H9 (cell line): ENCODE data around the gene SLC1A1. TPM values are rescaled to one million over a fixed set of nuclear protein-coding genes. Genes with fewer than 3 reads are reported as not detected.

Experiments used
- DNase-seq: peaks from one replicate; pipeline ENCODE4 v3.0.0-alpha.2; 2017
- H2AFZ ChIP-seq: one replicate; pipeline ENCODE4 v1.6.1; 2013; ENCODE audit warnings: mild to moderate bottlenecking, low read length, control low read depth, moderate library complexity
- H2AK5ac ChIP-seq: 2 replicates; pipeline ENCODE4 v1.6.1; 2013; ENCODE audit warnings: low read length, control low read depth, mixed read lengths; ENCODE audit not compliant: insufficient read length
- H2BK120ac ChIP-seq: one replicate; pipeline ENCODE4 v1.6.1; 2013; ENCODE audit warnings: low read depth, mild to moderate bottlenecking, low read length, control low read depth, inconsistent platforms; ENCODE audit not compliant: poor library complexity, severe bottlenecking
- H2BK12ac ChIP-seq: 2 replicates; pipeline ENCODE4 v1.6.1; 2013; ENCODE audit warnings: low read length, control low read depth, mixed read lengths, low read depth; ENCODE audit not compliant: insufficient read length
- H2BK15ac ChIP-seq: 2 replicates; pipeline ENCODE4 v1.6.1; 2013; ENCODE audit warnings: low read depth, low read length, control low read depth
- H2BK20ac ChIP-seq: one replicate; pipeline ENCODE4 v1.6.1; 2013; ENCODE audit warnings: low read depth, mild to moderate bottlenecking, low read length, control low read depth, inconsistent platforms; ENCODE audit not compliant: poor library complexity, severe bottlenecking
- H2BK5ac ChIP-seq: 2 replicates; pipeline ENCODE4 v1.6.1; 2013; ENCODE audit warnings: low read length, control low read depth, mixed read lengths; ENCODE audit not compliant: insufficient read length
- H3K14ac ChIP-seq: 2 replicates; pipeline ENCODE4 v1.6.1; 2013; ENCODE audit warnings: low read length, control low read depth; ENCODE audit not compliant: insufficient read depth
- H3K18ac ChIP-seq: 2 replicates; pipeline ENCODE4 v1.6.1; 2013; ENCODE audit warnings: low read depth, mild to moderate bottlenecking, mixed read lengths, low read length, control low read depth; ENCODE audit not compliant: insufficient read length
- H3K23ac ChIP-seq: 2 replicates; pipeline ENCODE4 v1.6.1; 2013; ENCODE audit warnings: low read length, control low read depth, mixed read lengths, low read depth; ENCODE audit not compliant: insufficient read length
- H3K23me2 ChIP-seq: 2 replicates; pipeline ENCODE4 v1.6.1; 2013; ENCODE audit warnings: low read depth, mild to moderate bottlenecking, mixed read lengths, low read length, control low read depth; ENCODE audit not compliant: insufficient read length, poor library complexity, severe bottlenecking
- H3K27ac ChIP-seq: 2 replicates; pipeline ENCODE4 v1.5.1; 2013; ENCODE audit warnings: low read length, control low read depth, mixed read lengths, low read depth; ENCODE audit not compliant: insufficient read length
- H3K27me3 ChIP-seq: 2 replicates; pipeline ENCODE4 v1.6.1; 2013; ENCODE audit warnings: low read length, control low read depth, inconsistent platforms; ENCODE audit not compliant: insufficient read depth
- H3K4ac ChIP-seq: 2 replicates; pipeline ENCODE4 v1.6.1; 2013; ENCODE audit warnings: low read depth, mild to moderate bottlenecking, control low read depth, inconsistent platforms, low read length, moderate library complexity
- H3K4me1 ChIP-seq: 2 replicates; pipeline ENCODE4 v1.6.1; 2013; ENCODE audit warnings: low read length, control low read depth, inconsistent platforms; ENCODE audit not compliant: insufficient read depth
- H3K4me2 ChIP-seq: 2 replicates; pipeline ENCODE4 v1.6.1; 2013; ENCODE audit warnings: low read length, control low read depth, mixed read lengths; ENCODE audit not compliant: insufficient read length, insufficient read depth
- H3K56ac ChIP-seq: 2 replicates; pipeline ENCODE4 v1.6.1; 2013; ENCODE audit warnings: low read depth, mild to moderate bottlenecking, mixed read lengths, low read length, control low read depth; ENCODE audit not compliant: insufficient read length
- H3K79me1 ChIP-seq: 2 replicates; pipeline ENCODE4 v1.6.1; 2013; ENCODE audit warnings: low read depth, mild to moderate bottlenecking, moderate library complexity, low read length, control low read depth, inconsistent platforms; ENCODE audit not compliant: insufficient read depth, poor library complexity, severe bottlenecking
- H3K79me2 ChIP-seq: 2 replicates; pipeline ENCODE4 v1.6.1; 2013; ENCODE audit warnings: low read length, control low read depth, inconsistent platforms; ENCODE audit not compliant: insufficient read depth
- H3K9ac ChIP-seq: 2 replicates; pipeline ENCODE4 v1.6.1; 2013; ENCODE audit warnings: low read length, control low read depth, mixed read lengths; ENCODE audit not compliant: insufficient read length; ENCODE audit errors: extremely low read depth
- H3K9me3 ChIP-seq: one replicate; pipeline ENCODE4 v1.6.1; 2013; ENCODE audit warnings: low read depth, low read length, inconsistent platforms; ENCODE audit not compliant: control insufficient read depth
- H3T11ph ChIP-seq: one replicate; pipeline ENCODE4 v1.6.1; 2013; ENCODE audit warnings: mild to moderate bottlenecking, low read length, control low read depth, inconsistent platforms
- H4K20me1 ChIP-seq: one replicate; pipeline ENCODE4 v1.6.1; 2013; ENCODE audit not compliant: control insufficient read depth, insufficient read length, insufficient read depth
- H4K5ac ChIP-seq: 2 replicates; pipeline ENCODE4 v1.6.1; 2013; ENCODE audit warnings: low read depth, mild to moderate bottlenecking, mixed read lengths, low read length, control low read depth; ENCODE audit not compliant: insufficient read length
- H4K8ac ChIP-seq: replicated peaks from 2 replicates; pipeline ENCODE4 v1.6.1; 2013; ENCODE audit warnings: low read length, control low read depth, mixed read lengths, low read depth; ENCODE audit not compliant: insufficient read length
- H4K91ac ChIP-seq: 2 replicates; pipeline ENCODE4 v1.6.1; 2013; ENCODE audit warnings: low read depth, mild to moderate bottlenecking, moderate library complexity, mixed read lengths, low read length, control low read depth; ENCODE audit not compliant: insufficient read length
- H3K27ac Mint-ChIP-seq, 3 experiments: 2 replicates in 2 of 3; 3 replicates in 1 of 3; pipeline ENCODE4 v1.8.0; 2020 to 2021; ENCODE audit warnings: mixed read lengths in 3 of 3, mild to moderate bottlenecking in 1 of 3, moderate library complexity in 1 of 3
- H3K27me3 Mint-ChIP-seq: 2 replicates; pipeline ENCODE4 v1.8.0; 2021; ENCODE audit warnings: low read depth, mild to moderate bottlenecking, moderate library complexity, mixed read lengths
- H3K36me3 Mint-ChIP-seq, 3 experiments: 2 replicates in 2 of 3; 3 replicates in 1 of 3; pipeline ENCODE4 v1.8.0; 2020 to 2021; ENCODE audit warnings: low read depth in 3 of 3, mixed read lengths in 3 of 3; ENCODE audit not compliant: insufficient read depth in 1 of 3
- H3K4me1 Mint-ChIP-seq, 2 experiments: 2 replicates each; pipeline ENCODE4 v1.8.0; 2020; ENCODE audit warnings: mixed read lengths in 2 of 2
- H3K4me3 Mint-ChIP-seq, 2 experiments: 2 replicates in 1 of 2; 3 replicates in 1 of 2; pipeline ENCODE4 v1.8.0; 2020 to 2021; ENCODE audit warnings: mild to moderate bottlenecking in 2 of 2, mixed read lengths in 2 of 2, moderate library complexity in 1 of 2
- H3K9me3 Mint-ChIP-seq, 2 experiments: 2 replicates in 1 of 2; 3 replicates in 1 of 2; pipeline ENCODE4 v1.8.0; 2020; ENCODE audit warnings: mild to moderate bottlenecking in 2 of 2, mixed read lengths in 2 of 2, moderate library complexity in 1 of 2
- WGBS: extraction: QIAGEN DNeasy Blood & Tissue Kit; methylation state at CpG from one replicate; pipeline ENCODE4 v1.1.7; 2013; ENCODE audit warnings: missing lambda C conversion rate, low lambda C conversion rate, mixed read lengths; ENCODE audit not compliant: insufficient read length; ENCODE audit errors: extremely low coverage; 5-methylcytosine and 5-hydroxymethylcytosine counted together
- total RNA-seq: library from RNA; stranded (reverse); gene quantifications from 2 replicates; pipeline ENCODE4 v1.2.1, GENCODE V29; 2021
- TF ChIP-seq, protein P1 (sequence below): fragments of 200-600 bp; sonication (generic); conservative IDR thresholded peaks from 3 replicates; pipeline ENCODE4 v1.8.0; 2021; ENCODE audit warnings: antibody characterized with exemption, mild to moderate bottlenecking

Gene SLC1A1
- total RNA-seq, 1 experiment from 2014 or later = 4.7 TPM

GRCh38 chr9:4475301-4475700 is 15.0 kb upstream of the SLC1A1 start:
- DNase-seq = no peak
- no peaks in the 10 kb centered on the region for H4K20me1 ChIP-seq
- H3K9me3 ChIP-seq = no peaks in the 10 kb centered on the region
- H2AK5ac ChIP-seq = no peak overlapping the region
- no peak overlapping the region for H3K4me2 ChIP-seq
- Mint-ChIP-seq H3K4me1 (no peaks in the 10 kb centered on the region), H3K9me3 (peaks cover 9% of the 10 kb centered on the region in 2 experiments; a peak in 4 of 5 replicates), H3K36me3 (peaks cover 0 to 2% (median 0%) of the 10 kb centered on the region in 3 experiments; a peak in 3 of 7 replicates), H3K27ac (no peak overlapping the region), H3K4me3 (no peak overlapping the region), H3K27me3 (no peaks in the 10 kb centered on the region)
- H3K14ac ChIP-seq = no peak overlapping the region
- H3T11ph ChIP-seq = no peak overlapping the region
- H2BK5ac ChIP-seq = no peak overlapping the region
- no peaks in the 10 kb centered on the region for H3K4me1 ChIP-seq
- H3K23ac ChIP-seq = no peak overlapping the region
- H3K56ac ChIP-seq = no peak overlapping the region
- no peak overlapping the region for H4K8ac ChIP-seq
- no peaks in the 10 kb centered on the region for H3K79me1 ChIP-seq
- WGBS = no CpG with 5 or more reads among the region's 1 CpG
- no peak overlapping the region for H3K18ac ChIP-seq
- H3K27me3 ChIP-seq = no peaks in the 10 kb centered on the region
- H3K27ac ChIP-seq = no peak overlapping the region
- no peak overlapping the region for H4K91ac ChIP-seq
- TF ChIP-seq, protein P1, sequence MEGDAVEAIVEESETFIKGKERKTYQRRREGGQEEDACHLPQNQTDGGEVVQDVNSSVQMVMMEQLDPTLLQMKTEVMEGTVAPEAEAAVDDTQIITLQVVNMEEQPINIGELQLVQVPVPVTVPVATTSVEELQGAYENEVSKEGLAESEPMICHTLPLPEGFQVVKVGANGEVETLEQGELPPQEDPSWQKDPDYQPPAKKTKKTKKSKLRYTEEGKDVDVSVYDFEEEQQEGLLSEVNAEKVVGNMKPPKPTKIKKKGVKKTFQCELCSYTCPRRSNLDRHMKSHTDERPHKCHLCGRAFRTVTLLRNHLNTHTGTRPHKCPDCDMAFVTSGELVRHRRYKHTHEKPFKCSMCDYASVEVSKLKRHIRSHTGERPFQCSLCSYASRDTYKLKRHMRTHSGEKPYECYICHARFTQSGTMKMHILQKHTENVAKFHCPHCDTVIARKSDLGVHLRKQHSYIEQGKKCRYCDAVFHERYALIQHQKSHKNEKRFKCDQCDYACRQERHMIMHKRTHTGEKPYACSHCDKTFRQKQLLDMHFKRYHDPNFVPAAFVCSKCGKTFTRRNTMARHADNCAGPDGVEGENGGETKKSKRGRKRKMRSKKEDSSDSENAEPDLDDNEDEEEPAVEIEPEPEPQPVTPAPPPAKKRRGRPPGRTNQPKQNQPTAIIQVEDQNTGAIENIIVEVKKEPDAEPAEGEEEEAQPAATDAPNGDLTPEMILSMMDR = no peak
- no peak overlapping the region for H3K4ac ChIP-seq
- no peak overlapping the region for H2AFZ ChIP-seq
- H4K5ac ChIP-seq = no peak overlapping the region
- no peak overlapping the region for H2BK120ac ChIP-seq
- H3K79me2 ChIP-seq = no peaks in the 10 kb centered on the region
- H2BK15ac ChIP-seq = no peak overlapping the region
- H2BK20ac ChIP-seq = no peak overlapping the region
- H2BK12ac ChIP-seq = no peak overlapping the region
- H3K23me2 ChIP-seq = no peaks in the 10 kb centered on the region
- no peak overlapping the region for H3K9ac ChIP-seq
